Stimulated activated CD4-positive, alpha-beta T cell treated with anti-CD3 and anti-CD28 coated beads, Interleukin-1b, Interleukin-23, amount 100 ng/mL, for 24 hours (primary cell): ENCODE data around the gene C5orf58.
"Not testable (repeated sequence)": the region's sequence is repeated elsewhere in the genome, so short reads cannot be mapped to it uniquely, and the experiment has no call there.

ENCODE experiments used
- DNase-seq, 4 experiments: peaks; one replicate each; pipeline ENCODE4 v3.0.0-alpha.2; 2020; ENCODE audit warnings: low read depth in 4 of 4, low spot score in 1 of 4

C5orf58 gene

DNA sequence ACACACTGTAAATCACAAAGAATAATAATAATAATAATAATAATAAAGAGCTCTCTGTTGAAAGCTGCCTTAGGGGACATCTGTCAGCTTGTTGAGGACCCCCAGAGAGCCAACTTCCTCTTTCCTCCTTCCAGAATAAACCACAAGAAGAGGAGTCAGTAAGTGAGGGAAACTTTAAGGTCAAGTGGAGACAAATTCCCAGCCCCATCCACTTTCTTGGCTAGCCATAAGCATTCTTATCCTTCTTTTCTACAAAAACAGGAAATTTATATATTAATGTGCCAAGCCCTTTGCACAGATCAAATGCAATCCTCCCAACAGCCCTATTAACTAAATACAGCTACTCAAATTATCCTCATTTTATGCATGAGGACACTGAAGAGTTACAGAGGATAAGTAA is 9.4 kb upstream of the C5orf58 start:
- DNase-seq: no peak

DNA sequence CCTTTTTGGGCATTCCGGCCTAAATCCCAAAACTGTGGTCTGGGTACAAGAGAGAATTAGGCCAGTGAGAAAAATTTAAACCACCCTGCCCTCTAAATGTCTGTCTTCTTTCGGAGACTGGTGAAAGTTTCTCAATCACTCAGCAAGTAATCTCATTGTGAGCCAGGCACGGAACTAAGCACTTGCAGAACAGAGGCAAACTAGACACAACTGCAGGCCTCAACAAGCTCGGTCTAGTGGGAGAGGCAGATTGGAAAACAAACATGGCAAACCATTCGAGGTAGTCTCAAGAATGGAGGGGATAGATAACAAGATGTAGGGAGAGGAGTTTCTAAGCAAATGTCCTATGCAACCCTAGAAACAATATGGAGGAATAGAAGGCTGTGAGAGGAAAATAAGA is 8.9 kb upstream of the C5orf58 start:
- DNase-seq: no peak

GRCh38 chr5:170225326-170226128 is 7.3 kb upstream of the C5orf58 start:
- DNase-seq: peak; percentile 61 to 67 (median 64)

DNA sequence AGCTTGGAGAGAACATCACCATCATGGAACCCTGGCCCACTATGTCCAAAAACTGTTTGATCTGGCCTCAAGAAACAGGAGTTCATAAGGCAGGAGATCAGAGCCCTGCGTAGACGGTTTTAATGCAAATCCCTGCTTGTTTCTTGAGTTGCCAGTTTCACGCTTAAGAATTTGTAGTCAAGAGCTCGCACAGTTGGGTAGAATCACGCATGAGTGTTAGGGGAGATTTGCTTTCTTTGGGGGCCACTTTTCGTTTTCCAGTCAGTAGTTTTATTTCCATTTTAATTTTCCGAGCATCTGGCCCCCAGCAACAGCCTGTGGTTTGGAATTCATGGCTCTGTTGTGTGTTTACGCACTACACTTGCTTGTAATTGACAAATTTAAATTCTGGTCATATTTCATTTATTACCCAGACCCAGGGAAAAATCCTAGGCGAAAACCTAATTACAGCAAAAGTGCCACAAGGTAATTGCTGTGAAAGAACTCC is 6.6 kb upstream of the C5orf58 start:
- DNase-seq: no peak

DNA sequence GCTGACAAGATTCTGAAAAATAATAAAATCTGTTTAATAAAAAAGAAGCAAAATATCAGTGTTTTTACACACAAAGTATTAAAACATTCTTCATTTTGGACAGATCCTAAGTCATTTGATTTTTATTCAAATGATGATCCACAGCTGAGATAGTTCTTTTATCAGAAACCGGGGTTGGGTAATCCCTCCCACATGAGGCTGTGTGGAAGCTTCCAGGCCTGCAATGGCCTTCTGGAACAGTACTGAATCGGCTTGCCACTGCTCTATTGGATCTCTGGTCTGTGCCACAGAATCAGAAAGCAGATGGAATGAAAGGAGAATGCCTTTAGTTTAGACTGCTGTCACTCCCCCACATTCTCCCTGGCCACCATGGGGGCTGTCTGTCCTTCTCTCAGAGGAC is 6.1 kb upstream of the C5orf58 start:
- no peak for DNase-seq

GRCh38 chr5:170228762-170229435 is 3.9 kb upstream of the C5orf58 start:
- DNase-seq: no peak

GRCh38 chr5:170233358-170233892 is 640 bp downstream of the C5orf58 start:
- no peak for DNase-seq

- no peak for DNase-seq
Observed at GRCh38 chr5:170235876-170236864, 3.4 kb downstream of the C5orf58 start.

DNA sequence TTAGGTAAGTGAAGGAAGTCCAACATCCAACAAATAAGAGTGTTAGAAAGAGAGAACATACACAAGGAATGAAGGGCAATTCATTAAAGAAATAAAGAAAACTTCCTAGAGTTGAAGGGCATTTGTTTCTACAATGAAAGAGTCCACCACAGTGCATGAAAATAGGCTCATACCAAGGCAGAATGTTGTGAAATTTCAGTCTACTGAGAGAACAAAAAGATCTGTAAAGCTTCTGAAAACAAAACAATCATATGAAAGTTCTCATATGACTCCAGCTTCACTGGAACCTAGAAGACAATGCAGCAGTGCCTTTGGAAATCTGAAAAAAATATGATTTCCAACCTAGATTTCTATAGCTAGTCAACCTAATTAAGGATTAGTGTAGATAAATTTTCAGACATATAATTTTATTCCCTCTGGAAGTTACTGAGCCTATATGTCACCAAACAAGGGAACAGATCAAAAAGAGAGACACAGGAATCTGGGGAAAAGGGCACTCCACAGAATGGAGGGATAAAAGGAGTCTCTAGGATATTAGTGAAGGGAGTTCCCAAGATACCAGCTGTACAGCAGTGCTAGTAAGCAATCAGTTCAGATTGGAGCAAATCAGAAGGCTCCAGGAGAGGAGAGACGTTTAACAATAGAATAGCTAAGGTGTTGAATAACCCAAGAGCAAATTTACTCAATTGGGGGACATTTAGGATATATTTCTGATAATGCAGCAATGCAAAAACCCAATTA is 5.8 kb downstream of the C5orf58 start:
- DNase-seq: no peak

GRCh38 chr5:170245436-170245835 is 12.7 kb downstream of the C5orf58 start:
- not testable (repeated sequence) for DNase-seq

DNA sequence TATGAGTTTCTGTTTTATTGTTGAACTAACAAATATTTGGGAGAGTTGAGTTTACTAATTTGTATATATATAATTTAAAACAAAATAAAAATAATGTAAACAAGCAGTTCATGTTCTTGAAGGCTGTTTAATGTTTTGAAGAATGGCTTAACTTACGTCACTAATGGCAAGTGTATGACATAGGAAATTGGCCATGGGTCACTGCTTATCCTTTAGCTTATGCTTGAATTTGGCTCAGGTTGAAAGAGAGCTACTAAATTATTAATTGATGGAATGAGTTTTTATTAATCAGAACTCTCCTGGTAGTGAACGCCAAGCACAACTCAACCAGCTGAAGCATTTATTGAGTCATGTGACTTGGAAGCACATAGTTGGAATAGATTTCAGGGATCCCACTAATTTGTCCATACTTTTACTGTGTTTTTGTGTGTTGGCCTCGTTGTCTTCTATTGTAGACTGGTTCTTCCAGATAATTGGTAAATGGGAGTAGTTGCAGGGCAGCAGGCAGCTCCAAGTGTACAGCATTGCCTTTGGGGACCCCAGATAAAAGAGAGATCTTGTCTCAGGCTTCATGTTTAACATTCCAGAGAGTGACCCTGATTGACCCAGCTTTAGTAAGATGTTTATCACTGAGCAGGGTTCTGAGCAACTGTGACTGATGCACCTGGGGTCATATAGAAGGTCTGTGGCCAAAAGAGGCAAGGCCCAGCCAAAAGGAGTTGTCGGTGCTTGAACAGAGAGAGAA is 13.5 kb downstream of the C5orf58 start:
- DNase-seq: no peak

GRCh38 chr5:170247363-170247762 is 14.6 kb downstream of the C5orf58 start:
- DNase-seq: no peak

GRCh38 chr5:170248172-170248930 is 15.6 kb downstream of the C5orf58 start:
- DNase-seq: no peak

- DNase-seq: not testable (repeated sequence)
Observed at GRCh38 chr5:170248931-170249227, 16.1 kb downstream of the C5orf58 start.

- DNase-seq: no peak
Observed at GRCh38 chr5:170249355-170249754, 16.6 kb downstream of the C5orf58 start.

DNA sequence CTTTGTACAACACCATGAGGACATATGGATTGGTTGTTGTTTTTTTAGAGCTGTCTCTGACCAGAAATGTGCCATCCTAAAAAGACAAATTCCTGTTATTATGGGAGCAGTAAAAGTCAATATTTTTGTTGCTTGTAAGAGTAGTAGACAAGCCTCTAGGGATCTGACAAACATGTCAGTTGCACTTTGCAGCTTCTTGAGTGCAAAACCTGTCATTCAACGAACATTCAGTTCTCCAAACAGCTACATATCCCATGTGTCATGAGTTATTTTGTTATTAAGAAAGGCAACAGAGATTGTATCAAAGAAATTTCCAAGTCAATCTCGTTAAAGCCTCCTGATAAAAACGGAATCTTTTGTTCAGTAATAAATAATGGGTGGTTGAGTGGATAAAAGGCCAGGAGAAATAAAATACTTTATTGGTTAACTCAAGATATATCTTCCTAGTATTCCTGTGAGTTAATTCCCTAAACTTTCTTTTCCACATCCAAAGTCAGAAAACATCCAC is 18.1 kb downstream of the C5orf58 start:
- DNase-seq: no peak

DNA sequence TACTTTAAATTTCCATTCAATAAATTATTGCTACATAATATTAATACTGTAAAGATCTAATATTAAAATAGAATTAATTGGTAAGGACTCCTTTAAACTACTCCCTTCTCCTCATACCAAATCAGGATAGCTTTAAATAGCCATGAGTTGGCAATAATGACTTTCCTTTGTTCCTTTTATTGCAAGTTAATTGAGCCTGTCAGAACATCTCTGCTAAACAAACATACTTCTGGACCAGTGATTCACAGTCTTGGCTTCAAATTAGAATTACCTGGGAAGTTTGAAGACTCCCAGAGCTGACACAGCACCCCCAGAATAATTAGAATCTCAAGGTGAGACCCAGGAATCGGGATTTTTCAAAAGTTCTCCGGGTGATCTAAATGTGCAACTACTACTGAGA is 18.7 kb downstream of the C5orf58 start:
- DNase-seq: no peak

DNA sequence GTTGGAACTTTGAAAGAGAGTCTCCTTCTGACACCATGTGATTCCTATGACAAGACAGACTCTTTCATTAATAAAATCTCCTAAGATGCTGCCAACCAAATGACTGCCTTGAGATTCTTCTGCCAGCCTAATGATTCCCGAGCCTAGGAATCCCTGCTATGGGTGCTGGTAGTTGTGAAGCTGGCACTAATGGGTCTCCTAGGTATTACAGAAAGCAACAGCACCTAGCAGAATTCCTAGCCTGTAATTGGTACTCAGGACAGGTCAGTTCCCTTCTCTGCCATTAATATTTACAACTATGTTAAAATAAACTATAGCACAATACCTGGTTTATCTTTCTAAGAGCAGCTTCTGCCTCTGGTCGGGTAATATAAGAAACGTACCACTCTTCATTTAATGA is 19.3 kb downstream of the C5orf58 start:
- no peak for DNase-seq
